Fibroblast of lung (primary cell): ENCODE data around the gene CAMK1D. TPM values are rescaled to one million over a fixed set of nuclear protein-coding genes. Genes with fewer than 3 reads are reported as not detected.

Source experiments
- DNase-seq, 2 donors: peaks; one replicate each; pipeline versions ENCODE4 v3.0.0 to v3.0.0-alpha.2; 2010; ENCODE audit warnings: low read depth in 2 of 2
- H2AFZ ChIP-seq: 2 replicates; pipeline ENCODE4 v1.5.1; 2012; ENCODE audit warnings: low read length, control low read depth, inconsistent platforms
- H3K27ac ChIP-seq: 2 replicates; pipeline ENCODE4 v1.5.1; 2011; ENCODE audit warnings: low read length, control low read depth; ENCODE audit not compliant: insufficient read depth
- H3K27me3 ChIP-seq: 2 replicates; pipeline ENCODE4 v1.5.1; 2011; ENCODE audit warnings: mild to moderate bottlenecking, low read length; ENCODE audit not compliant: control insufficient read depth, insufficient read depth
- H3K36me3 ChIP-seq: 2 replicates; pipeline ENCODE4 v1.5.1; 2011; ENCODE audit warnings: low read length; ENCODE audit not compliant: control insufficient read depth, insufficient read depth
- H3K4me1 ChIP-seq: 2 replicates; pipeline ENCODE4 v1.5.1; 2011; ENCODE audit warnings: low read length; ENCODE audit not compliant: control insufficient read depth, insufficient read depth; ENCODE audit errors: extremely low read depth
- H3K4me2 ChIP-seq: 2 replicates; pipeline ENCODE4 v1.5.1; 2011; ENCODE audit warnings: low read length, control low read depth; ENCODE audit not compliant: insufficient read depth; ENCODE audit errors: extremely low read depth
- H3K4me3 ChIP-seq, 4 experiments: fragments of 200-600 bp in 1 of 4; sonication (generic) in 1 of 4; replicated peaks in 1 of 4; 2 replicates each; pipeline ENCODE4 v1.5.1; 2011 to 2016; ENCODE audit warnings: low read length in 4 of 4, low read depth in 3 of 4, mild to moderate bottlenecking in 3 of 4, control low read depth in 2 of 4, inconsistent platforms in 1 of 4, mixed read lengths in 1 of 4; ENCODE audit not compliant: insufficient read depth in 1 of 4; ENCODE audit errors: control extremely low read depth in 1 of 4
- H3K79me2 ChIP-seq: 2 replicates; pipeline ENCODE4 v1.5.1; 2012; ENCODE audit warnings: mild to moderate bottlenecking, low read length, inconsistent platforms; ENCODE audit not compliant: control insufficient read depth, insufficient read depth
- H3K9ac ChIP-seq: 2 replicates; pipeline ENCODE4 v1.5.1; 2011; ENCODE audit warnings: mild to moderate bottlenecking, low read length, control low read depth; ENCODE audit not compliant: insufficient read depth
- H3K9me3 ChIP-seq: 2 replicates; pipeline ENCODE4 v1.5.1; 2012; ENCODE audit warnings: low read depth, low read length; ENCODE audit not compliant: control insufficient read depth, insufficient read depth
- H4K20me1 ChIP-seq: 2 replicates; pipeline ENCODE4 v1.5.1; 2011; ENCODE audit warnings: low read length; ENCODE audit not compliant: control insufficient read depth, insufficient read depth; ENCODE audit errors: extremely low read depth
- CTCF ChIP-seq, 2 donors: IDR thresholded peaks in 1 of 2; conservative IDR thresholded peaks in 1 of 2; 1 replicate in 1 of 2; 2 replicates in 1 of 2; pipeline ENCODE4 v1.5.1; 2011 to 2012; ENCODE audit warnings: low read length in 2 of 2, control low read depth in 1 of 2, inconsistent platforms in 1 of 2, low read depth in 1 of 2, mild to moderate bottlenecking in 1 of 2
- EZH2 ChIP-seq: IDR thresholded peaks from 2 replicates; pipeline ENCODE4 v1.5.1; 2012; ENCODE audit warnings: low read length, control low read depth, mild to moderate bottlenecking; ENCODE audit errors: missing control alignments
- polyA plus RNA-seq, 2 donors: library from polyadenylated mRNA; depleted of rRNA in 1 of 2; stranded (reverse) in 1 of 2; unstranded in 1 of 2; fragments of >200 nt; gene quantifications; 2 replicates each; pipeline ENCODE4 v1.2.1, GENCODE V29; 2011 to 2012; ENCODE audit warnings: missing spikeins in 1 of 2
- total RNA-seq: library from RNA; depleted of rRNA; stranded (reverse); fragments of >200 nt; gene quantifications from 2 replicates; pipeline ENCODE4 v1.2.1, GENCODE V29; 2014

CAMK1D gene
- total and polyA plus RNA-seq, 2 donors (not counting 1 experiment from before 2014, with no cell fraction given), result 2.3 TPM

GRCh38 chr10:12489357-12489756 is 140.0 kb downstream of the CAMK1D start:
- H3K4me1 ChIP-seq, result no peaks in the 10 kb centered on the region
- no peak overlapping the region for H3K9ac ChIP-seq
- H3K27ac ChIP-seq, result no peak overlapping the region
- H3K36me3 ChIP-seq, result no peaks in the 10 kb centered on the region
- H3K9me3 ChIP-seq, result no peaks in the 10 kb centered on the region
- TF ChIP-seq CTCF (conservative IDR thresholded peaks at IDR 0.05 in 1 of 2, IDR thresholded peaks at IDR 0.05 in 1 of 2; ENCODE audit: low read depth in 1 of 2, low read length in 2 of 2) (no peak), EZH2 (no peak)
- H4K20me1 ChIP-seq, result no peaks in the 10 kb centered on the region
- no peak for DNase-seq
- no peak overlapping the region for H2AFZ ChIP-seq
- no peaks in the 10 kb centered on the region for H3K27me3 ChIP-seq
- no peaks in the 10 kb centered on the region for H3K79me2 ChIP-seq
- no peak overlapping the region for H3K4me2 ChIP-seq
- no peak overlapping the region for H3K4me3 ChIP-seq

GRCh38 chr10:12489806-12490205 is 140.5 kb downstream of the CAMK1D start:
- Histone ChIP-seq H4K20me1 (no peaks in the 10 kb centered on the region), H3K27me3 (no peaks in the 10 kb centered on the region), H3K4me3 (no peak overlapping the region), H3K36me3 (no peaks in the 10 kb centered on the region), H3K79me2 (no peaks in the 10 kb centered on the region), H3K9ac (no peak overlapping the region), H3K4me1 (no peaks in the 10 kb centered on the region), H3K9me3 (no peaks in the 10 kb centered on the region), H3K27ac (no peak overlapping the region), H3K4me2 (no peak overlapping the region), H2AFZ (no peak overlapping the region)
- no peak for DNase-seq
- TF ChIP-seq EZH2 (no peak), CTCF (conservative IDR thresholded peaks at IDR 0.05 in 1 of 2, IDR thresholded peaks at IDR 0.05 in 1 of 2; ENCODE audit: low read depth in 1 of 2, low read length in 2 of 2) (no peak)

GRCh38 chr10:12490963-12491362 is 141.6 kb downstream of the CAMK1D start:
- no peak overlapping the region for H3K4me3 ChIP-seq
- no peak for DNase-seq
- no peak overlapping the region for H3K4me2 ChIP-seq
- H3K36me3 ChIP-seq, result no peaks in the 10 kb centered on the region
- H4K20me1 ChIP-seq, result no peaks in the 10 kb centered on the region
- H3K9ac ChIP-seq, result no peak overlapping the region
- no peak for TF ChIP-seq CTCF (conservative IDR thresholded peaks at IDR 0.05 in 1 of 2, IDR thresholded peaks at IDR 0.05 in 1 of 2; ENCODE audit: low read depth in 1 of 2, low read length in 2 of 2)
- TF ChIP-seq EZH2, result no peak
- no peak overlapping the region for H2AFZ ChIP-seq
- no peaks in the 10 kb centered on the region for H3K4me1 ChIP-seq
- no peak overlapping the region for H3K27ac ChIP-seq
- no peaks in the 10 kb centered on the region for H3K9me3 ChIP-seq
- no peaks in the 10 kb centered on the region for H3K79me2 ChIP-seq
- no peaks in the 10 kb centered on the region for H3K27me3 ChIP-seq
